GM12878 (cell line): ENCODE data around the gene CD83. TPM values are rescaled to one million over a fixed set of nuclear protein-coding genes. Genes with fewer than 3 reads are reported as not detected.
A peak's percentile ranks its signal among the peaks of the same experiment; 100 is the strongest.

Experiments
- ATAC-seq: fragments of 200-7000 bp; cut with Tn5 transposase; 3 replicates; pipeline ENCODE4 v1.9.1; 2020; ENCODE audit warnings: mild to moderate bottlenecking, moderate library complexity
- BruUV-seq: library from RNA; stranded (reverse); fragments of 400-500 nt; replicated peaks from 2 replicates; lab custom pipeline; 2021; lab: Mats Ljungman, UMichigan
- CTCF ChIA-PET: fragments of 300-600 bp; sonication (Branson Sonifier 250); formaldehyde crosslinking; extraction: SDS; loops from one replicate; lab custom pipeline; 2021; ENCODE audit warnings: inconsistent platforms; lab: Yijun Ruan, JAX
- POLR2A ChIA-PET: fragments of 350-600 bp; formaldehyde crosslinking; extraction: SDS; loops from one replicate; lab custom pipeline; 2021; ENCODE audit warnings: inconsistent platforms; lab: Charles Lee
- RAD21 ChIA-PET: fragments of 300-600 bp; sonication (Branson Sonifier 250); formaldehyde crosslinking; loops from one replicate; lab custom pipeline; 2023; ENCODE audit warnings: antibody characterized with exemption; ENCODE audit not compliant: unreplicated experiment; lab: Charles Lee
- SMC1A ChIA-PET: fragments of 300-600 bp; sonication (Branson Sonifier 250); formaldehyde crosslinking; loops from one replicate; lab custom pipeline; 2023; ENCODE audit not compliant: unreplicated experiment, uncharacterized antibody; lab: Charles Lee
- DNase-seq: peaks from one replicate; pipeline ENCODE4 v3.0.0-alpha.2; 2011; ENCODE audit warnings: low read depth, low spot score
- FAIRE-seq: peaks from 3 replicates; lab custom pipeline; 2011; peaks lifted over from hg19 to GRCh38; lab: Jason Lieb, UNC
- H2AFZ ChIP-seq: 2 replicates; pipeline ENCODE4 v1.6.0; 2011; ENCODE audit warnings: low read depth, low read length, control low read depth; ENCODE audit not compliant: control insufficient read depth
- H3K27ac ChIP-seq: 2 replicates; pipeline ENCODE4 v1.5.1; 2011; ENCODE audit warnings: control low read depth; ENCODE audit not compliant: control insufficient read depth, insufficient read depth
- H3K27me3 ChIP-seq, 2 experiments: replicated peaks in 1 of 2; 2 replicates each; pipeline versions ENCODE4 v1.6.0 to v1.6.1; 2011; ENCODE audit warnings: low read length in 1 of 2; ENCODE audit not compliant: control insufficient read depth in 2 of 2, insufficient read depth in 2 of 2
- H3K36me3 ChIP-seq, 2 experiments: 2 replicates each; pipeline ENCODE4 v1.5.1; 2011; ENCODE audit warnings: low read length in 1 of 2; ENCODE audit not compliant: control insufficient read depth in 2 of 2, insufficient read depth in 2 of 2
- H3K4me1 ChIP-seq: 2 replicates; pipeline ENCODE4 v1.6.1; 2011; ENCODE audit warnings: mild to moderate bottlenecking, low read length, moderate library complexity, mixed read lengths; ENCODE audit not compliant: control insufficient read depth, insufficient read depth
- H3K4me2 ChIP-seq: 2 replicates; pipeline ENCODE4 v1.6.0; 2011; ENCODE audit warnings: control low read depth; ENCODE audit not compliant: control insufficient read depth, insufficient read depth
- H3K4me3 ChIP-seq: fragments of 200-600 bp; sonication (generic); 2 replicates; pipeline ENCODE4 v1.5.1; 2016
- H3K79me2 ChIP-seq: 2 replicates; pipeline ENCODE4 v1.6.0; 2011; ENCODE audit warnings: low read length; ENCODE audit not compliant: control insufficient read depth, insufficient read depth
- H3K9ac ChIP-seq: 2 replicates; pipeline ENCODE4 v1.8.0; 2011; ENCODE audit warnings: low read length, control low read depth, mixed read lengths; ENCODE audit not compliant: control insufficient read depth, insufficient read depth
- H3K9me3 ChIP-seq: replicated peaks from 3 replicates; pipeline ENCODE4 v1.5.1; 2011; ENCODE audit warnings: mild to moderate bottlenecking, low read length; ENCODE audit not compliant: control insufficient read depth, insufficient read depth
- H4K20me1 ChIP-seq: 2 replicates; pipeline ENCODE4 v1.6.0; 2011; ENCODE audit not compliant: control insufficient read depth, insufficient read depth
- POLR2AphosphoS5 ChIP-seq: IDR thresholded peaks from 2 replicates; pipeline ENCODE4 v1.6.1; 2011; ENCODE audit warnings: mild to moderate bottlenecking, low read length, inconsistent platforms
- WGBS: methylation state at CpG from one replicate; pipeline ENCODE4 v1.1.6; 2016; ENCODE audit warnings: low lambda C conversion rate; ENCODE audit not compliant: insufficient replicate concordance, insufficient coverage; ENCODE audit errors: missing lambda C conversion rate; 5-methylcytosine and 5-hydroxymethylcytosine counted together
- in situ Hi-C: fragments of 300-500 bp; cut with MboI; formaldehyde crosslinking; loops from 9 replicates; pipeline ENCODE4 v1.14.3; 2018; ENCODE audit warnings: mixed read lengths
- intact Hi-C: fragments of 100-400 bp; cut with micrococcal nuclease; formaldehyde crosslinking; loops from one replicate; pipeline ENCODE4 v1.14.2; 2022; ENCODE audit not compliant: unreplicated experiment
- polyA plus RNA-seq, 11 experiments: library from polyadenylated mRNA; depleted of rRNA in 4 of 11; unstranded in 6 of 11; stranded (reverse) in 5 of 11; fragments of >200 nt; fragmentation: Nextera tagmentation in 4 of 11; fragmentation: Illumina TruSeq in 1 of 11; extraction: Ambion mirVana in 4 of 11; extraction: Trizol in 1 of 11; gene quantifications; 1 replicate in 1 of 11; 2 replicates in 10 of 11; pipeline versions ENCODE4 v1.2.1 to v1.2.3, GENCODE V29; 2011 to 2016; ENCODE audit warnings: inconsistent platforms in 2 of 11, missing spikeins in 2 of 11, low read depth in 1 of 11
- total RNA-seq, 4 experiments: library from RNA; depleted of rRNA in 3 of 4; stranded (reverse); fragments of >200 nt in 3 of 4; fragmentation: Illumina TruSeq in 1 of 4; extraction: Trizol in 1 of 4; gene quantifications; 2 replicates each; pipeline versions ENCODE4 v1.2.1 to v1.2.3, GENCODE V29; 2013 to 2021
- TF ChIP-seq, protein P1 (sequence below): fragments of 450-650 bp; IDR thresholded peaks from 2 replicates; pipeline ENCODE4 v1.6.1; 2017; ENCODE audit warnings: mild to moderate bottlenecking, moderate library complexity

Gene CD83
- total and polyA plus RNA-seq, 10 of the 15 experiments (the other 5 are each of a cell fraction or from before 2014, with no cell fraction given), result 76.1 to 174 (median 129) TPM

DNA sequence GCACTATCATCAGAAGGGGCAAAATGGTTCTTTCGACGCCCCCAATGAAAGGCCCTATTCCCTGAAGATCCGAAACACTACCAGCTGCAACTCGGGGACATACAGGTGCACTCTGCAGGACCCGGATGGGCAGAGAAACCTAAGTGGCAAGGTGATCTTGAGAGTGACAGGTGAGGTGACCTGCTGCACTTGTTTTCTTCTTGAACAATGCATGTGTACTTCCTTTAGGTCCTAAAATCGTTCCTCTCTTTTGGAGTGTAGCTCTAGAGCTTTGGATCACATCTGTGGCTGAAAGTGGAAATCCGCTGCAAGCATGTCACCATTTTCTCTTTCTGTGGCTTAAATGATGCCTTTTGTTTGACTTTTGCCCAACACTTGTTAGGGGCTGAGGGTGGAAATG, 14.0 kb downstream of the CD83 start:
- intact Hi-C loops (no loop called here), in situ Hi-C loops (no loop called here)
- no peak overlapping the region for H3K4me2 ChIP-seq
- ChIA-PET CTCF (interaction anchor here (1.0 to 14.6 kb wide), 2 partner anchors 12 to 65 kb away, joined by 3 to 204 read pairs; no protein-coding TSS in a partner anchor), SMC1A (interaction anchor here (0.9 to 1.0 kb wide), 2 partner anchors 58 to 65 kb away, joined by 3 read pairs; no protein-coding TSS in a partner anchor), POLR2A (no interaction called here), RAD21 (no interaction called here)
- no peak for DNase-seq
- peaks cover 25 to 40% of the 10 kb centered on the region in 2 experiments; a peak in 3 of 4 replicates for H3K36me3 ChIP-seq
- no peak overlapping the region for H3K27ac ChIP-seq
- BruUV-seq, result no TSS peak
- H3K4me3 ChIP-seq, result no peak overlapping the region
- peaks cover 11% of the 10 kb centered on the region for H4K20me1 ChIP-seq
- TF ChIP-seq POLR2AphosphoS5, result peak; percentile 73; the same call in 1 of the 2 replicates
- TF ChIP-seq, protein P1, sequence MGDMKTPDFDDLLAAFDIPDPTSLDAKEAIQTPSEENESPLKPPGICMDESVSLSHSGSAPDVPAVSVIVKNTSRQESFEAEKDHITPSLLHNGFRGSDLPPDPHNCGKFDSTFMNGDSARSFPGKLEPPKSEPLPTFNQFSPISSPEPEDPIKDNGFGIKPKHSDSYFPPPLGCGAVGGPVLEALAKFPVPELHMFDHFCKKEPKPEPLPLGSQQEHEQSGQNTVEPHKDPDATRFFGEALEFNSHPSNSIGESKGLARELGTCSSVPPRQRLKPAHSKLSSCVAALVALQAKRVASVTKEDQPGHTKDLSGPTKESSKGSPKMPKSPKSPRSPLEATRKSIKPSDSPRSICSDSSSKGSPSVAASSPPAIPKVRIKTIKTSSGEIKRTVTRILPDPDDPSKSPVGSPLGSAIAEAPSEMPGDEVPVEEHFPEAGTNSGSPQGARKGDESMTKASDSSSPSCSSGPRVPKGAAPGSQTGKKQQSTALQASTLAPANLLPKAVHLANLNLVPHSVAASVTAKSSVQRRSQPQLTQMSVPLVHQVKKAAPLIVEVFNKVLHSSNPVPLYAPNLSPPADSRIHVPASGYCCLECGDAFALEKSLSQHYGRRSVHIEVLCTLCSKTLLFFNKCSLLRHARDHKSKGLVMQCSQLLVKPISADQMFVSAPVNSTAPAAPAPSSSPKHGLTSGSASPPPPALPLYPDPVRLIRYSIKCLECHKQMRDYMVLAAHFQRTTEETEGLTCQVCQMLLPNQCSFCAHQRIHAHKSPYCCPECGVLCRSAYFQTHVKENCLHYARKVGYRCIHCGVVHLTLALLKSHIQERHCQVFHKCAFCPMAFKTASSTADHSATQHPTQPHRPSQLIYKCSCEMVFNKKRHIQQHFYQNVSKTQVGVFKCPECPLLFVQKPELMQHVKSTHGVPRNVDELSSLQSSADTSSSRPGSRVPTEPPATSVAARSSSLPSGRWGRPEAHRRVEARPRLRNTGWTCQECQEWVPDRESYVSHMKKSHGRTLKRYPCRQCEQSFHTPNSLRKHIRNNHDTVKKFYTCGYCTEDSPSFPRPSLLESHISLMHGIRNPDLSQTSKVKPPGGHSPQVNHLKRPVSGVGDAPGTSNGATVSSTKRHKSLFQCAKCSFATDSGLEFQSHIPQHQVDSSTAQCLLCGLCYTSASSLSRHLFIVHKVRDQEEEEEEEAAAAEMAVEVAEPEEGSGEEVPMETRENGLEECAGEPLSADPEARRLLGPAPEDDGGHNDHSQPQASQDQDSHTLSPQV, result no peak
- peaks cover 31% of the 10 kb centered on the region for H3K79me2 ChIP-seq
- H2AFZ ChIP-seq, result no peak overlapping the region
- peaks cover 6% of the 10 kb centered on the region for H3K4me1 ChIP-seq
- 96% methylated on average over 7 of the region's 7 CpGs for WGBS
- FAIRE-seq, result no peak
- H3K9ac ChIP-seq, result no peak overlapping the region
- ATAC-seq, result no peak
- no peaks in the 10 kb centered on the region; the same call in 2 of the 3 replicates for H3K9me3 ChIP-seq
- H3K27me3 ChIP-seq, result no peaks in the 10 kb centered on the region
